Kidney epithelial cell (primary cell): ENCODE data around the gene PPP6R1. TPM values are rescaled to one million over a fixed set of nuclear protein-coding genes. Genes with fewer than 3 reads are reported as not detected.

Experiments
- DNase-seq: peaks from one replicate; pipeline ENCODE4 v3.0.0-alpha.2; 2010; ENCODE audit warnings: low read depth
- H3K27me3 ChIP-seq: 2 replicates; pipeline ENCODE4 v1.6.0; 2011; ENCODE audit warnings: low read length; ENCODE audit not compliant: control insufficient read depth, insufficient read depth
- H3K36me3 ChIP-seq: 2 replicates; pipeline ENCODE4 v1.5.1; 2011; ENCODE audit warnings: low read length; ENCODE audit not compliant: control insufficient read depth, insufficient read depth
- H3K4me3 ChIP-seq: 2 replicates; pipeline ENCODE4 v1.5.1; 2011; ENCODE audit warnings: low read depth, mild to moderate bottlenecking, control low read depth, low read length
- CTCF ChIP-seq: IDR thresholded peaks from 2 replicates; pipeline ENCODE4 v1.5.1; 2011; ENCODE audit warnings: mild to moderate bottlenecking, moderate library complexity, low read length, control low read depth, inconsistent platforms; ENCODE audit not compliant: insufficient read depth, poor library complexity, severe bottlenecking
- total RNA-seq: library from RNA; depleted of rRNA; stranded (reverse); fragments of >200 nt; gene quantifications from 2 replicates; pipeline ENCODE4 v1.2.3, GENCODE V29; 2015

The PPP6R1 gene
- total RNA-seq, 1 donor from 2014 or later = 41.5 TPM

GRCh38 chr19:55300886-55301458, 42.2 kb upstream of the PPP6R1 start:
- Histone ChIP-seq H3K36me3 (peaks cover 1% of the 10 kb centered on the region), H3K4me3 (no peak overlapping the region), H3K27me3 (no peaks in the 10 kb centered on the region)
- no peak for DNase-seq
- TF ChIP-seq CTCF = no peak

- no peak for TF ChIP-seq CTCF
- no peak for DNase-seq
- H3K27me3 ChIP-seq = no peaks in the 10 kb centered on the region
- H3K36me3 ChIP-seq = peaks cover 1% of the 10 kb centered on the region
- no peak overlapping the region for H3K4me3 ChIP-seq
Measured at GRCh38 chr19:55299991-55300390, 41.2 kb upstream of the PPP6R1 start.

- Histone ChIP-seq H3K36me3 (no peaks in the 10 kb centered on the region), H3K27me3 (no peaks in the 10 kb centered on the region), H3K4me3 (no peak overlapping the region)
- DNase-seq = no peak
- no peak for TF ChIP-seq CTCF
Measured at GRCh38 chr19:55297267-55297666, 38.5 kb upstream of the PPP6R1 start.

- Histone ChIP-seq H3K4me3 (no peak overlapping the region), H3K36me3 (no peaks in the 10 kb centered on the region), H3K27me3 (no peaks in the 10 kb centered on the region)
- TF ChIP-seq CTCF = no peak
- no peak for DNase-seq
Measured at GRCh38 chr19:55289117-55289796, 30.4 kb upstream of the PPP6R1 start.

GRCh38 chr19:55287361-55288079, 28.7 kb upstream of the PPP6R1 start:
- no peak for TF ChIP-seq CTCF
- H3K27me3 ChIP-seq = no peaks in the 10 kb centered on the region
- no peaks in the 10 kb centered on the region for H3K36me3 ChIP-seq
- H3K4me3 ChIP-seq = no peak overlapping the region
- no peak for DNase-seq
